Measurements from ENCODE around the gene SETD6.

The SETD6 gene

DNA sequence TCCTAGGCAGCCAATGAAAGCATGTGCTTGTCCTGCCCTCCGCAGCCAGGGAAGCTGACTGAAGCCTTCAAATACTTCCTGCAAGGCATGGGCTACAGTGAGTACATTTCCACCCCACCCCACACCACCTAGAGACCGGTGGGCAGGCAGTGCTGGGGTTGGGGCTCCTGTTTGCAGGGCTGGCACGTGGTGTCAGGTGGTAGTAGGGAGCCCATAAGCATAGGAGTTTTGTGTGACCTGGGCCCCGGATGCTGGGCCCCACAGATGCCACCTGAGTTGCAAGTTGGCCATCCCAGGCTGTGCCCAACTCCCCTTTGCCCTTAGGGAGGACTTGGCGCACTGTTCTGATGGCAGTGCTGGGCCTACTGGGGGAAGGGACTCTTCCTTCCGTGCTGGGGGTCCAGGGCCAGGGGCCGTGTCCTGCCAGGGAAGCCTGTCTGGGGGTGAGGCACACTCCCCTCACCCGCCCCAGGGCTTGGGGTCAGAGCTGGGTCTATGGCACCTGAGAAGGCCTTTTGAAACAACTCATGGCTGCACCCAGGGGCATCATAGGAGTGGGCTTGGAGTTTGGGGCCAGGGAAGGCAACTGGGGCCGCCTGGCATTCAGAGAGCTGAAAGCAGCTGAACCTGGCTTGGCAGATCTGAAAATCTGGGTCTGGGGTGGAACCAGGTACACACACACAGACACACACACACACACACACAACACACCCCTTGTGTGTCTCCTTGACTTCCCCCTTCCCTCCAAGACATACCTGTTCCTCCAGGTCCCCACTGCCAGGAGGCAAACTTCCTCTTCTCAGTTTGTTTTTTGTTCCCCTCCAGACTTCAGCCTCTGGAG is 5.8 kb upstream of the SETD6 start:
- DNase-seq: no peak

DNA sequence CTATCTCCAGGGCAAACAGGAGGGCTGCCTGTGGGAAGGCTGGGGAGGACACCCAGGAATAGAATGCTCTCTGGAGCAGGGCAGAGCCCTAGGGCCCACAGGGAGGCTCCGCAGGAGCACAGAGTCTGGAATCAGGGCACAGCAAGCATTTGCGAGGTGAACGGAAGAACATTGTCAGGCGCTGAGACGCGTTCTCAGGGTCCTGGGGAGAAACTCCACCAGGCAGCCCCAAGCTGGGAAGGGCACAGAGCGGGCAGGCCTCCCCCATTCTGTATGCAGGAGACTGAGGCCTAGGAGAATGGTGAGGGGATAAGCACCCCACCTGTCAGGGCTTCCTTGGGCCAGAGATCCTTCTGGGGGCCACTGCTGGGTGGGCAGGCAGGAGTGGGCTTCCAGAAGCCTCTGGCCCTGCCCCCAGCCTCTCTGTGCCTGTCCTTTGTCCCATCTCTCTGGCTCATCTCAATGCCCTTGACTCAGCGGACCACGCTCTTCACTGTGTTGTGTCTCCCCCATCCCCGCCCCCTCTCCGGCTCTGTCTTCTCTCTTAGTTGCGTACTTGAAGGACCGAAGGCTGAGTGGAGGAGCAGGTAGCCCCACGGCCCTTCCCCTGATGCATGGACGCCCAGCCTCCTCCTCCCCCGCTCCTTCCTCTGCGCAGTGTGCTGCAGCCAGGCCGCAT is 5.1 kb upstream of the SETD6 start:
- no peak for DNase-seq

DNA sequence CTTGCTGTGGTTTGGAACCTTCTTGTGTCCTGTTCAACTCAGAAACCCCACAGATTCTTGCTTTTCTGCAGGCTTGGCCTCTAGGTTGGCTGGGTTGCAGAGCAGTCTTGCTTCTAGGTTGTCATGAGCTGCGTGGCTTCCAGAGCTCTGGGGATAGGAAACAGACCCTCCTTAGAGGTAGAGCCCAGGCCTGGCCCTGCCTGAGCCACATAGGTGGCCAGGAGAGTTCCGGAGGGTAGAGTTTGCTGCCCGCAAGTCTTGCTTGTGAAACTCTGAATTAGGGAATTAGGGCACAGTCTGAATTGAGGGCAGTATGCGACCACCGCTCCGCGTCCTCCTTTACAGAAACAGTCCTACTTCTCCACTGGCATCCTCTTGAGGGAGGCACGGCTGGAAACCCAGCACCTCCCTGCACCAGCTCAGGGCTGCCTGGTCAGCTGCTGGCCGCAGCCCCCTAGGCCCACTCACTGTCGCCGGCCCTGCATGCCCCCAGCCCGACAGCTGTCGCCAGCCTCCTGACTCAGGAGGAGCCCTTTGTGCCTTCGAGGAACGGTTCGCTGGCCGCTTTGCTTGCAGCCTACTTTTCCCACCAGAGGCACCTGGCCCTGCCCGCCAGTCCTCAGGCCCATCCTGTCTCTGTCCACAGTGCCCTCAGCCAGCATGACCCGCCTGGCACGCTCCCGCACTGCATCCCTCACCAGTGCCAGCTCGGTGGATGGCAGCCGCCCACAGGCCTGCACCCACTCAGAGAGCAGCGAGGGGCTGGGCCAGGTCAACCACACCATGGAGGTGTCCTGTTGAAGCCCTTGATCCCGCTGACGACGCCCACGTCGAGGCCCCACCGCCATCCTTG is 4.3 kb upstream of the SETD6 start:
- DNase-seq: no peak

DNA sequence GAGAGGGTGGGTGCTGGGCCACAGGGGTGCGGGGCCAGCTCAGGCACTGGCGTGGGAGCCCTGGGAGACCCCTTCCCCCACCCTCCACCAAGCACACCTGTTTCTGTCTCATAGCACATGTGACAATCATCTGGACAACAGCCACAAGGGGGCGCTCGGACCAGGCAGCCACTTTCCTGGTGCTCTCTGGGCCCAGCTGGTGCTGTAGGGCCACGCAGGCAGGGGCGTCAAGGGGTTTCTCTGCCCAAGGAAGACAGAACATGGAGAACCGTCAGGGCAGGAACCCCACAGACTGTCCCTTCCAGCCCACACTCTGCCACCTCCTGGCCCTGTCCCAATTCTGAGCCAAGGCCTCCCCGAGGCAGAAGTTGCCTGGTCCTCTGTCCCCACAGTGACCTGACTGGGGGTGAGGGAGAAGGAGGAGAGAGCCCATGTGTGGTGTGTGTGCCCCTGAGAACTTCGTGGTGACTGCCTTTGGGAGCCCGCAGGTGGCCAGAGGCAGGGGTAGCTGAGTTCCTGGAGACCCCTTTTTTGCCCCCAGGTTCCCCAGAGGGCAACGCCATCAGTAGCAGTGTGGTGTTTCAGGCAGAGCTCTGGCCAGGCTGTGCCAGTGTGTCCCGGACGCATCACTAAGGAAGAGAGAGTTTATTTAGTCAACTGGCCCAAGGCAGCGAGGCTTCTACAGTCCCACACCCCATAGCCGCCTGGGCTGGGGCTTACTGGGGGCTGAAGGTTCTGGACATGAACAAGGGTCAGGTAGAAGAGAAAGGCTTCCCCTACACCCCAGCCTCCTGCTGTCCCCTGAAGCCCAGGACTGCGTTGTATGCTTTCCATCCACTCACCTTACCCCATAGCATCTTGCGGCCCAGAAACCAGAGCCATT is 3.1 kb upstream of the SETD6 start:
- DNase-seq: peak; percentile 36

DNA sequence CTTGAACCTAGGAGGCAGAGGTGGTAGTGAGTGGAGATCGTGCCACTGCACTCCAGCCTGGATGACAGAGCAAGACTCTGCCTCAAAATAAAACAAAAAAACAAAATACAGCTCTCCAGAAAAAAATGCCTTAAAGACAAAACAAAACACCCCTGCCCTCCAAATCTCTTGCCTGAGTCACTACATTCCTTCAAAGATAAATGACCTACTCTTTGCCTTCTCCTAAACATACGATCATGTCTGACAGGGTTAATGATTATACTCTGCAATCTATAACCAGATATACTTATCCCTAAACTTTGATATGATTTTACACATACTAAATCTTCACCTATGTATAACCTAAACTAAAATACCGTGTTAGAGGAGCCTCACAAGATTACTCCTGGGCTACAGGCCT is 1.4 kb upstream of the SETD6 start:
- DNase-seq: no peak

DNA sequence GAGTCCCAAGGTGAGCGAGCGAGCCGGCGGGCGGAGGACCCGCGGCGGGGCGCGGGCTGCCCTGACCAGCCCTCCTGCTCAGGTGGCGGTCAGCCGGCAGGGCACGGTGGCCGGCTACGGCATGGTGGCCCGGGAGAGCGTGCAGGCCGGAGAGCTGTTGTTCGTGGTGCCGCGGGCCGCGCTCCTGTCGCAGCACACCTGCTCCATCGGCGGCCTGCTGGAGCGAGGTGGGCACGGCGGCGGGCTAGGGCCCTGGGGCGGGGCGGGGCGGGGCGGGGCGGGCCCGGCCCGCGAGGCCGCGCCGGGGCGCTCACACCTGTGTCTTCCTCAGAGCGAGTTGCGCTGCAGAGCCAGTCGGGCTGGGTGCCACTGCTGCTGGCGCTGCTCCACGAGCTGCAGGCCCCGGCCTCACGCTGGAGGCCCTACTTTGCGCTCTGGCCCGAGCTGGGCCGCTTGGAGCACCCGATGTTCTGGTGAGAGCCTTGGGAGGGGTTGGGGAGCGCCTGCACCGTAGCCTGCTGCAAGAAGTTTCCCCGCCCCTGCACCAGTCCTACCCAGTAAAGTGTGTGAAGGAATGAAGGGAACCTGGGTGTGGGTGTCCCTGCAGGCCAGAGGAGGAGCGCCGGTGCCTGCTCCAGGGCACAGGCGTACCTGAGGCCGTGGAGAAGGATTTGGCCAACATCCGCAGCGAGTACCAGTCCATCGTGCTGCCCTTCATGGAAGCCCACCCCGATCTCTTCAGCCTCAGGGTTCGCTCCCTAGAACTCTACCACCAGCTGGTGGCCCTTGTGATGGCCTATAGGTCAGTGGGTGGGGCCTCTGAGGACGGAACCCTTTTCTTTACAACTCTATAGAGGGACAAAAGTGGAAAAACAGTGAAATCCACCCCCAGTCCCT is 802 bp downstream of the SETD6 start:
- peak; percentile 5 for DNase-seq

DNA sequence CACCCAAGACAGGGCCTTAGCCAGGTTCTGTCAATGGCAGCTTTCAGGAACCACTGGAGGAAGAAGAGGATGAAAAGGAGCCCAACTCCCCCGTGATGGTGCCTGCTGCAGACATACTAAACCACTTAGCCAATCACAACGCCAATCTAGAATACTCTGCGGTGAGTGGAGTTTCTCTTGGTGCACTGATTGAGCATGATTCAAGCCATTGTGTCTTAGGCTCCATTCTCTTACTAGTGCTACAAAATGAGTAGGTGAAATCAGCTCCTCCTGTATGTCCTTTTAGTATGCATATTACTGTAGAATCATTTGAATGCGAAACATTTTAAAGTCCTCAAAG is 1.4 kb downstream of the SETD6 start:
- DNase-seq: peak; percentile 2

DNA sequence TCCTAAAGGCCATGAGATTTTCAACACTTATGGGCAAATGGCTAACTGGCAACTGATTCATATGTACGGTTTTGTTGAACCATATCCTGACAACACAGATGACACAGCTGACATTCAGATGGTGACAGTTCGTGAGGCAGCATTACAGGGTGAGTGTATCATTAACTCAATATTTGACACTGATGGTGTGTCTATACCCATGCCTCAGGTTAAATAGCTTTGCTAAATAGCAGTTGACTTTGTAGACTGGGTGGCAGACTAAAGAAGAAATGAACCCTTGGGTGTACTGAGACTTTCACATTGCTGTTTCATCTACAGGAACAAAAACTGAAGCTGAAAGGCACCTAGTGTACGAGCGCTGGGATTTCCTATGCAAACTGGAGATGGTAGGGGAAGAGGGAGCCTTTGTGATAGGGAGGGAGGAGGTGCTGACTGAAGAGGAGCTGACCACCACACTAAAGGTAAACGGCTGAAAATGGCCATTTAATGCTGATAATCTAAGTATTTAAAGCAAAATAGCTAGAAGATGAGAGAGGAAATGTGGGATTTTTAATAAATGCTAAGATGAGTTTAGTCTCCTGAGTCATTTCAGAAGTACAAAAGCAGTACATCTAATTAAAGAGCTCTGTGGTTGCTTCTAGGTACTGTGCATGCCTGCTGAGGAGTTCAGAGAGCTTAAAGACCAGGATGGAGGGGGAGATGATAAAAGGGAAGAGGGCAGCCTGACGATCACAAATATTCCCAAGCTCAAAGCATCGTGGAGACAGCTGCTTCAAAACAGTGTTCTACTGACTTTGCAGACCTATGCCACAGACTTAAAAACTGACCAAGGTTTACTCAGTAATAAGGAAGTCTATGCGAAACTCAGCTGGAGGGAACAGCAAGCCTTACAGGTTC is 3.0 kb downstream of the SETD6 start:
- DNase-seq: peak; percentile 6

DNA sequence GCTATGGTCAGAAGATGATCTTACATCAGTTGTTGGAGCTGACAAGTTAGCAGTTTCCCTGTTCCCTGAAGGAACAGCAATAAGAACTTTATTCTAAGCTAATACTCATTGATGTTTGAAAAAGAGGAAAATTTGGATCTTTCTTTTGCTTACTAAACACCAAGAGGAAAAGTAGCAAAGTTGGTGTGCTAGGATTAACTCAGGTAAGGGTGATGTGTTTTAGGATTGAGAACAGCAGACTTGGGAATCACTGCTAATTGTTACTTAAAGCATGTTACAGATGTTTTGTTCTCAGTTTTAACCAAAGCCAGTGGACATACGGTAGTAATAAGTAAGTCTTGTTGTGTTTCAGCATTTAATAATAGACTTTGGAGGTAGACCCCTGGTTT is 3.7 kb downstream of the SETD6 start:
- DNase-seq: no peak

DNA sequence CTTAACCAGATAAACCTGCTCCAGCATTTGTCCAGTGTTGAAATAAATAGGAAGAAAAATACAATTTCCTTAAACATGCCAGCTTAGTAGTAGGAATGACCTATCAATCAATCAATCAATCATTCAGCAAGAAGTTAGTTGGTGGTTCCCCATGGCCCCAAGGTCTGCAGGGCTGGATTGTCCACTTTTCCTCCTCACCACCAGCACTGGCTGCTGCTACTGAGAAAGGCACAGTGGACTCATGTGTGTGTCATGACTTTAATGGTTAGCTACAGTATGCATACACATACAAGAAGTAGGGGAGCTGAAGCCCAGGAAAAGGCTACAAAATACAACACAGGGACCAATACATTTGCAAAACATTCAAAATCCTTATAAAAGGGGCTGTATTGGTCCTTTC is 4.4 kb downstream of the SETD6 start:
- no peak for DNase-seq

DNA sequence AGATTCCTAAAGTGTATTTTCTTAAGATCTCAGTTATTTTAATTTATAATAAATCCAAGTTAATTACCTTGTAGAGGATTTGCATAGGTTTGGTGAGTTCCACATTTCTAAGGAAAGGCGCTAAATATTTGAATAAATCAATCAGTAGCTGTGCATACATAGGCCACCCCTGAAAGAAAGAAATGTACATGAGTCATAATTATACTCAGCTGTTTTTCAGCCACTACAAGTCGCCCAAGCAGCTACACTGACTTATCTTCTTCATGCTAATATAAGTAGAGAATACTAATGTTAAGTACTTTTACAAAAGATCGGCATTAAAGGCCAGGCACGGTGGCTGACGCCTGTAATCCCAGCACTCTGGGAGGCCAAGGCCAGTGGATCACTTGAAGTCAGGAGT is 14.9 kb downstream of the SETD6 start:
- no peak for DNase-seq

DNA sequence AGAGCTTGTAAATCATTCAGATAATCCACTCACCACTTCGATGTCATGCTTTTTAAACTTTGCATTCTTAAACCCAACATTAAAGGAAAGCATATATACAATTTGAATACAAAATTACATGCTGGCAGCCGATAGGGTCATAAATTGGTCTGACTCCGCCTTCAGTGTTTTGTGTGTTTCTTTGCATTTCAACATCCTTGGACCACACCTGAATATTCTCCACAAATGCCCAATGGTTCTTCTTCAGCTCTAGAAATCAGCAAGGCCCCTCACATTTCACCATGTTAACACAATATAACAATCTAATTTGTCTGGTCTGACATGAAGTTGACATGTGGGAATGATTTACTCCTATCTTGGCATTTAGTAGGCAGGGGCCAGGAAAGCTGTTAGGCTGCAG is 17.1 kb downstream of the SETD6 start:
- DNase-seq: no peak

DNA sequence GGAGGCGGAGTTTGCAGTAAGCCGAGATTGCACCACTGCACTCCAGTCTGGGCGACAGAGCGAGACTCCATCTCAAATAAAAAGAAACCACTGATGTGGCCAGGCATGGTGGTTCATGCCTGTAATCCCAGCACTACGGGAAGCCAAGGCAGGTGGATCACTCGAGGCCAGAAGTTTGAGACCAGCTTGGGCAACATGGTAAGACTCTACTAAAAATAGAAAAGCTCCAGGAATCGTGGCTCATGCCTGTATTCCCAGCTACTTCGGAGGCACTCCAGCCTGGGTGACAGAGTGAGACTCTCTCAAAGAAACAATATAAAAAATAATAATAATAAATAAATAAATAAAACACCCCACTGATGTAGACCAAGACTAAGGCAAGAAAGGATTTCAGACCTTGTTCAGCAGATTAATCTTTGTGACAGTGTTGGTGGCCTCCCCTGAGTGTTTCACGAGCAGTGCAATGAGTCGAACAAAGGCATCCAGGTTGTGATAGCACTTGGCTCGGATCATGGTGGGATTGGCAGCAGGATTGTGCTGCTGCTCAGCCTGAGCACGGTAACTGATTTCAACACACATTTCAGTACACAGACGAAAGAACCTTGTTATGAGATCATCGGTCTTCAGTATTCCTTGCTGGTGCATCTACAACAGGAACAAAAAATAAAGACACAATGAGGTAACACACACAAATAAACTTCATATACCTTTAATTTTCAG is 18.6 kb downstream of the SETD6 start:
- DNase-seq: no peak

DNA sequence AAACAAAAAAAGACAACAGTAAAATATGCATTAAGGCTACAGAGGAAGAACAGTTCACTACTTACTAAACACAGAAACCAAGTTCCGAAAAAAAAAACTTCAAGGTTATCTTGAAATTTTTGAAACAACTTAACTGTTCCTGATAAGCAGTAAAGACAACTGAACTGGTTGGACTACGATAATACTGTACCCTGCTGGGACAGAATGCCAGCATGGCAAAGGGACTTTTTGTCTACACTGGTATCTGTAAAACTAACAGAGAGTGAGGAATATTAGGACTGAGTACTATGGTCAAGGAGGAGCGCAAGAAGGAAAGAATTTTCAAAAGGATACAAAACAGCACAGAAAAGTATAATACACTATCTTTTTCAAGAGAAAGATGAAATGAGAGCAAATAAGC is 19.8 kb downstream of the SETD6 start:
- no peak for DNase-seq

DNA sequence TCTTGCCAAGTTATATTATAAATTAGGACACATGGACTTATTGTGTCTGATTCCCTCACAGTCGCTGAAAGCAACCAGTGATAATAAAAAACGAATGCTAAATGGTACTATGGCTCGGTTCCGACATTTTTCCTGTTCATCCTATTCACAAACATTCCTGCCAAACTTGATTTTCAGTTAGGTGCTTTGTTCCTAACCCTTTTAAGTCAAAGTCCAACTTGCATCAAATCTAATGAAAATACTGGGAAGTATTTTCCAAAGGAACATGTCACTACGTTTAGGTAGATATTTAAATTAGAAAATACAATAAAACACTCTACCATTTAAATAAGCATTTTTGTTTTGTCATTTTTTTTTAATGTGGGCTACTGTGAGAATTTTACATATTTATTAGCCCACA is 21.0 kb downstream of the SETD6 start:
- DNase-seq: no peak

DNA sequence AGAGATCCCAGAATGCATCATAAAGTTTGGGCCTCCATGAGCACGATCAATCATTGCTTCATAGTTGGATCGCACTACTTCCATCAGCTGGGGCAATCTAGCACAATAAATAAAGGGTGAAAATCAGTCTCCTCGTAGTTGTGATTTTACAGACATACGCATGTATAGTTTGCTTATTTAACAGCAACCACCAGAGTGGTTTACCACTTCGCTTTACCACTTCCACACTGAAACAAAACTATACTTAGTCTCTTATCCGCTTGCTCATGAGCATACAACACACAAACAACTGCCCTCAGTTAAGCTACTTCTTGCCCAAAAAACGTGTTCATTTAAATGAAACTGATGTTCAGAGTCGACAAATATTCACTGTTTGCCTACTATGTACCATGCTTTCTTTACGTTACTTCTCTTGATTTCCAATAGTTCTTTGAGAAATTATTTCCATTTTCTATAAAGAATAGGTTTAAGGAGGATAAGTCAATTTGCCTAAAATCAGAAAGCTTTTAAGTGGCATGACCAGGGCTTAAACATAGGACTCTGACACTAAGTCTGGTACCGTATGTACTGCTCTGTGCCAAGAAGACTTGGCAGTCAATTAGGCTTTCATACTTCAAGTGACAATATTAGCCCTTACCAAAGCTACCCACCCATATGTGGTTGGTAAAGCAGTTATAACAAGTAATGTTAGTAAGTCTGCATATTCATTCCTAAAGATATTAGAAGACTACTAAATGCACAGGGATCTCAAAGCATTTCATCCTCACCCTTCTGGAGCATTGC is 22.0 kb downstream of the SETD6 start:
- peak; percentile 7 for DNase-seq

DNA sequence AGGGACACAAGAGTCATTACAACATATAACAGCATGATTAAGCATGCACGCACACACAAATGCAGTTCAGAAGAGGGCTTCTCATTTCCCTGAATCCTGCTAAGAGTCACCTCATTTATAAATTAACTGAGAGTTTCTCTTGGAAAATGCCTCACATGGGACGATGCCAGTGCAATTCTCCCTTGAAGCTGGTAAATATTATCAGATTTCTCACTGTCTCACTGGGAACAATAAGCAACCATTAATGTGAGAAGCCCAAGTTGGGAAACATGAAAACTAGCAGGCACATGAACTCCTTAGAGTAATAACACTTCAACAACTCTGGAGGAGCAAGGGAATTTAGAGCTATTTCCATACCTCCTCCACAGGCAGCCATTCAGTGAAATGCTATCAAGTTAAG is 26.4 kb downstream of the SETD6 start:
- no peak for DNase-seq

DNA sequence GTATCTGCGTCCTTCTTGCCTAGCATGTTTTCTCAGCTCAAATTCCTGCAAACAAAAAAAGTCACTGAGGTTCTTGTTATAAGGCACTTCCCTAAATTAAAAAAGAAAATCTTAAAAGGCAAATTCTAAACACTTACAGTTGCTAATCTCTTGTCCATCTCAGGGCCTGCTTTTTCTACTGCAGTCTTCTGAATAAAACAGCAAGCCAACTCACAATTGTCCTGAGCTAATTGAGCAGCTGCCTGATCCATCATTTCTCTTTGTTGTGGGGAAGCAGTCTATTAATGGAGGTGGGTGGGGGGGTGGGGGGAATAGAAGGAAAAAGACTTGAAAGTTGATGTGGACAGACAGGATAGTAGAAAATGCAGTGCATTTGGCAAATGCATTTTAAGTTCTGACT is 27.0 kb downstream of the SETD6 start:
- DNase-seq: no peak

DNA sequence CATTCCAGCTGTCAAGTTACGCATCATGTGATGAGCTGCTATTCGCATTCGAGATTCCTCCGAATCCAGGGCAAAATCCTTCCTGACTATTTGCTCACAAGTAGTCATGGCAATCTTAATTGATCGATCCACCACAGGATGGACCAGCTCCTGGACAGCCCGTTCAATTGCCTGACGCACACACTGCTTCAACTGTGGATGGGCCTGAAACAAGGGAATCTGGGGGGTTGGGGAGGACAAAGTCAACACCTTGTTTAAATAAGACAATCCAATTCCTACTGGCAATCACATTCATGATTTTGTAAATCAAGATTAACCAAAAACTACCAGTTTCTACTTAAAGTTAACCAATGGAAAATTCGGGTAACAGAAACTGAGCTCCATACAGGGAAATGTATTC is 28.4 kb downstream of the SETD6 start:
- no peak for DNase-seq

Measured in MV-4-11 (cell line).